ENCODE measurements around the gene ARL4C.
A peak's percentile ranks its signal among the peaks of the same experiment; 100 is the strongest.

Gene ARL4C

GRCh38 chr2:234448506-234449184 is 48.2 kb downstream of the ARL4C start:
- peaks cover 48% of the 10 kb centered on the region for H3K4me1 ChIP-seq (ENCODE audit: insufficient read depth, low read length, severe bottlenecking)
- no peaks in the 10 kb centered on the region for H3K79me2 ChIP-seq (ENCODE audit: insufficient read depth, low read length)
- H3K36me3 ChIP-seq (ENCODE audit: insufficient read depth, low read length) = no peaks in the 10 kb centered on the region
- H2AFZ ChIP-seq (ENCODE audit: low read length) = no peak overlapping the region
- H3K9me2 ChIP-seq (ENCODE audit: low read depth, low read length) = no peaks in the 10 kb centered on the region
- no peaks in the 10 kb centered on the region for H3F3A ChIP-seq (ENCODE audit: insufficient read depth, low read length)
- TF ChIP-seq EZH2 (IDR thresholded peaks at IDR 0.05; ENCODE audit: borderline replicate concordance, low read length) (no peak), CTCF (IDR thresholded peaks at IDR 0.05; ENCODE audit: low read length) (no peak)
- H3K4me3 ChIP-seq (ENCODE audit: low read depth, low read length, poor library complexity, severe bottlenecking) = no peak overlapping the region
- H3K27me3 ChIP-seq (ENCODE audit: insufficient read depth, low read length) = no peaks in the 10 kb centered on the region
- H4K20me1 ChIP-seq (ENCODE audit: insufficient read depth, low read length) = no peaks in the 10 kb centered on the region
- H3K9ac ChIP-seq (ENCODE audit: low read length) = no peak overlapping the region
- H3K27ac ChIP-seq (ENCODE audit: low read depth, low read length, poor library complexity, severe bottlenecking) = no peak overlapping the region
- H3K4me2 ChIP-seq (ENCODE audit: low read length) = no peak overlapping the region
- no peaks in the 10 kb centered on the region for H3K9me3 ChIP-seq (ENCODE audit: low read length)

- peaks cover 48% of the 10 kb centered on the region for H3K4me1 ChIP-seq (ENCODE audit: insufficient read depth, low read length, severe bottlenecking)
- H3K27ac ChIP-seq (ENCODE audit: low read depth, low read length, poor library complexity, severe bottlenecking) = no peak overlapping the region
- TF ChIP-seq CTCF (IDR thresholded peaks at IDR 0.05; ENCODE audit: low read length) (no peak), EZH2 (IDR thresholded peaks at IDR 0.05; ENCODE audit: borderline replicate concordance, low read length) (no peak)
- H3K9ac ChIP-seq (ENCODE audit: low read length) = no peak overlapping the region
- no peaks in the 10 kb centered on the region for H3K9me3 ChIP-seq (ENCODE audit: low read length)
- H3K9me2 ChIP-seq (ENCODE audit: low read depth, low read length) = no peaks in the 10 kb centered on the region
- no peak overlapping the region for H3K4me2 ChIP-seq (ENCODE audit: low read length)
- no peak overlapping the region for H3K4me3 ChIP-seq (ENCODE audit: low read depth, low read length, poor library complexity, severe bottlenecking)
- no peaks in the 10 kb centered on the region for H4K20me1 ChIP-seq (ENCODE audit: insufficient read depth, low read length)
- no peaks in the 10 kb centered on the region for H3F3A ChIP-seq (ENCODE audit: insufficient read depth, low read length)
- H2AFZ ChIP-seq (ENCODE audit: low read length) = no peak overlapping the region
- H3K36me3 ChIP-seq (ENCODE audit: insufficient read depth, low read length) = no peaks in the 10 kb centered on the region
- H3K79me2 ChIP-seq (ENCODE audit: insufficient read depth, low read length) = no peaks in the 10 kb centered on the region
- H3K27me3 ChIP-seq (ENCODE audit: insufficient read depth, low read length) = no peaks in the 10 kb centered on the region
Measured at GRCh38 chr2:234447963-234448362, 48.9 kb downstream of the ARL4C start.

- no peaks in the 10 kb centered on the region for H3K36me3 ChIP-seq (ENCODE audit: insufficient read depth, low read length)
- no peaks in the 10 kb centered on the region for H3K9me2 ChIP-seq (ENCODE audit: low read depth, low read length)
- peaks cover 45% of the 10 kb centered on the region for H3K4me1 ChIP-seq (ENCODE audit: insufficient read depth, low read length, severe bottlenecking)
- H3K9ac ChIP-seq (ENCODE audit: low read length) = no peak overlapping the region
- H3F3A ChIP-seq (ENCODE audit: insufficient read depth, low read length) = no peaks in the 10 kb centered on the region
- no peaks in the 10 kb centered on the region for H3K27me3 ChIP-seq (ENCODE audit: insufficient read depth, low read length)
- no peaks in the 10 kb centered on the region for H4K20me1 ChIP-seq (ENCODE audit: insufficient read depth, low read length)
- H3K9me3 ChIP-seq (ENCODE audit: low read length) = no peaks in the 10 kb centered on the region
- H3K27ac ChIP-seq (ENCODE audit: low read depth, low read length, poor library complexity, severe bottlenecking) = peak overlapping the region; percentile 28
- no peak overlapping the region for H3K4me2 ChIP-seq (ENCODE audit: low read length)
- no peak overlapping the region for H3K4me3 ChIP-seq (ENCODE audit: low read depth, low read length, poor library complexity, severe bottlenecking)
- TF ChIP-seq CTCF (IDR thresholded peaks at IDR 0.05; ENCODE audit: low read length) = no peak
- no peak for TF ChIP-seq EZH2 (IDR thresholded peaks at IDR 0.05; ENCODE audit: borderline replicate concordance, low read length)
- no peaks in the 10 kb centered on the region for H3K79me2 ChIP-seq (ENCODE audit: insufficient read depth, low read length)
- H2AFZ ChIP-seq (ENCODE audit: low read length) = no peak overlapping the region
Measured at GRCh38 chr2:234447189-234447588, 49.7 kb downstream of the ARL4C start.

All from OCI-LY1 (cell line).